ENCODE results near the gene CLCNKA. TPM values are rescaled to one million over a fixed set of nuclear protein-coding genes. Genes with fewer than 3 reads are reported as not detected.
A peak's percentile ranks its signal among the peaks of the same experiment; 100 is the strongest.
"Not testable (repeated sequence)": the region's sequence is repeated elsewhere in the genome, so short reads cannot be mapped to it uniquely, and the experiment has no call there.

The CLCNKA gene
- polyA plus RNA-seq, 1 donor (not counting 4 experiments of a cell fraction or from before 2014, with no cell fraction given): not detected

DNA sequence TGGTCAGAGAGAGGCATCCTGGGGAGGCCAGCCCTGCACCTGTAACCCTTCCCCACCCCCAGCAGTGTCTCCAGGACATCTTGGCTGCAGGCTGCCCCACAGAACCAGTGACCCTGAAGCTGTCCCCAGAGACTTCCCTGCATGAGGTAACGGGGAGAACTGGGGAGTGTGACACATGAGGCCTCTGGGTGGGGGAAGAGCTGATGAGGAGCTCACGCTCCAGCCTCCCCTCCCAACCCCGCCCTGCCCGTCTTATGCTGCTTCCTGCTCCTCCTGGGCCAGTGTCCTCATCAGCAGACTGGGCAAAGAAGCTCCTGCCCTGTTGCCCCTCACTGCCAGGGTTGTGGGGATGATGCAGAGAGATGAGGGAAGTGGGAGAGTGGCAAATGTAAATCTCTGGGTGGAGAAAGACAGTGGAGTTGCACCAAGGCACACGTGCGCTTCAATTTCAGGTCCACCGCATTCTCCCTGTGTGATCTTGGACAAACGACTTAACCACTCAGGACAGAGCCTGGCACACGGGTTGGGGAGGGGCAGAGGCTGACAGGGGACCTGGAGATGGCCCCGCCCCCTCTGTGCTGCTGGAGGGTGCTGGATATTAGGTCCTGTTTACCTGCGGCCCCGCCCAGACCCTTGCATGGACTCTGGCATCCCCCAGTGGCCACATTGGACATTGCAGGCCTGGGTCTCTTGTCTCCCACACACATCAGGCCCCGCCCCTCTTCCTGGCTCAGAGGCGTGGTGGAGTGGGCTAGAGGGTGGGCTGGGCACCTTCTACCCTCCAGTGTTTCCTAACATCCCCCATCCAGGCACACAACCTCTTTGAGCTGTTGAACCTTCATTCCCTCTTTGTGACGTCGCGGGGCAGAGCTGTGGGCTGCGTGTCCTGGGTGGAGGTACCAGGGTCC lies 34.0 kb downstream of the CLCNKA start:
- H3K9me1 ChIP-seq (ENCODE audit: control insufficient read depth, extremely low read depth, insufficient read depth, low read length): no peaks in the 10 kb centered on the region
- H4K20me1 ChIP-seq (ENCODE audit: control insufficient read depth, extremely low read depth, insufficient read depth, low read length): no peaks in the 10 kb centered on the region
- peak overlapping the region; percentile 39 for H2AFZ ChIP-seq (ENCODE audit: control insufficient read depth, low read length)
- no peaks in the 10 kb centered on the region for H3K36me3 ChIP-seq (ENCODE audit: control insufficient read depth in 2 of 2, extremely low read depth in 1 of 2, insufficient read depth in 2 of 2, low read length in 2 of 2)
- H3K9ac ChIP-seq (ENCODE audit: control insufficient read depth, extremely low read depth, insufficient read depth, low read length): no peak overlapping the region
- peak; percentile 84 for FAIRE-seq
- H3K4me1 ChIP-seq (ENCODE audit: control insufficient read depth, extremely low read depth, insufficient read depth, low read length): no peaks in the 10 kb centered on the region
- no peaks in the 10 kb centered on the region for H3K27me3 ChIP-seq (ENCODE audit: control insufficient read depth, extremely low read depth, insufficient read depth, low read length)
- peak; percentile 82 for DNase-seq (ENCODE audit: low read depth, low spot score)
- dilution Hi-C loops (cut with MboI; ENCODE audit: extremely low pct_ligation_motif_present, low sequenced_read_pairs): no loop called here
- H3K4me3 ChIP-seq (ENCODE audit: control insufficient read depth in 2 of 3, extremely low read depth in 1 of 3, insufficient read depth in 2 of 3, low read depth in 1 of 3, low read length in 3 of 3): no peak overlapping the region
- H3K4me2 ChIP-seq (ENCODE audit: control insufficient read depth, extremely low read depth, insufficient read depth, low read depth, low read length): peak overlapping the region; percentile 35
- no peaks in the 10 kb centered on the region for H3K9me3 ChIP-seq (ENCODE audit: control insufficient read depth, low read depth, low read length)
- no peak overlapping the region for H3K27ac ChIP-seq (ENCODE audit: control insufficient read depth, insufficient read depth, low read length)
- TF ChIP-seq, protein P1, sequence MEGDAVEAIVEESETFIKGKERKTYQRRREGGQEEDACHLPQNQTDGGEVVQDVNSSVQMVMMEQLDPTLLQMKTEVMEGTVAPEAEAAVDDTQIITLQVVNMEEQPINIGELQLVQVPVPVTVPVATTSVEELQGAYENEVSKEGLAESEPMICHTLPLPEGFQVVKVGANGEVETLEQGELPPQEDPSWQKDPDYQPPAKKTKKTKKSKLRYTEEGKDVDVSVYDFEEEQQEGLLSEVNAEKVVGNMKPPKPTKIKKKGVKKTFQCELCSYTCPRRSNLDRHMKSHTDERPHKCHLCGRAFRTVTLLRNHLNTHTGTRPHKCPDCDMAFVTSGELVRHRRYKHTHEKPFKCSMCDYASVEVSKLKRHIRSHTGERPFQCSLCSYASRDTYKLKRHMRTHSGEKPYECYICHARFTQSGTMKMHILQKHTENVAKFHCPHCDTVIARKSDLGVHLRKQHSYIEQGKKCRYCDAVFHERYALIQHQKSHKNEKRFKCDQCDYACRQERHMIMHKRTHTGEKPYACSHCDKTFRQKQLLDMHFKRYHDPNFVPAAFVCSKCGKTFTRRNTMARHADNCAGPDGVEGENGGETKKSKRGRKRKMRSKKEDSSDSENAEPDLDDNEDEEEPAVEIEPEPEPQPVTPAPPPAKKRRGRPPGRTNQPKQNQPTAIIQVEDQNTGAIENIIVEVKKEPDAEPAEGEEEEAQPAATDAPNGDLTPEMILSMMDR (optimal IDR thresholded peaks at IDR 0.05 in 1 of 3, IDR thresholded peaks at IDR 0.05 in 1 of 3, conservative IDR thresholded peaks at IDR 0.05 in 1 of 3; ENCODE audit: extremely low read depth in 1 of 3, insufficient read depth in 2 of 3, low read length in 3 of 3): peak; percentile 90 to 99 (median 93)
- TF ChIP-seq EZH2 (IDR thresholded peaks at IDR 0.05; ENCODE audit: low read length): no peak
- no peaks in the 10 kb centered on the region for H3K79me2 ChIP-seq (ENCODE audit: control insufficient read depth, insufficient read depth, low read length)

DNA sequence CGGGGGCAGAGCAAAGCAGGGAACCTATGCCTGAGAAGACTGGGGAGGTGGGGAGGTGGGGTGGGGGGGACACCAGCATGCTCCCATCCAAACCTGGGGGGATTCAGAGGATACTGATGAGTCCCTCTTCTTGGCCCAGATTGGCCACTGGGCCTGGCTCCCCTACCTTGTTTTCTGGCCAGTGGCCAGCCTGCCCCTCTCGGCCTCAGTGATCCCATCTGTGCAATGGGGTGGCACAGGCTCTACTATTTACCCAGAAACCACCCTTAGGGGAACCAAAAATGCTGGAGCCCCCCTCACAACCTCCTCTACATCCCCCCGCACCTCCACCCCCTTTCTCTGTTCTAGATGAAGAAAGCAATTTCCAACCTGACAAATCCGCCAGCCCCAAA lies 34.7 kb downstream of the CLCNKA start:
- H3K4me1 ChIP-seq (ENCODE audit: control insufficient read depth, extremely low read depth, insufficient read depth, low read length); FAIRE-seq; H3K9ac ChIP-seq (ENCODE audit: control insufficient read depth, extremely low read depth, insufficient read depth, low read length); H3K4me3 ChIP-seq (ENCODE audit: control insufficient read depth in 2 of 3, extremely low read depth in 1 of 3, insufficient read depth in 2 of 3, low read depth in 1 of 3, low read length in 3 of 3); H3K27me3 ChIP-seq (ENCODE audit: control insufficient read depth, extremely low read depth, insufficient read depth, low read length); H3K27ac ChIP-seq (ENCODE audit: control insufficient read depth, insufficient read depth, low read length); H3K79me2 ChIP-seq (ENCODE audit: control insufficient read depth, insufficient read depth, low read length); dilution Hi-C loops (cut with MboI; ENCODE audit: extremely low pct_ligation_motif_present, low sequenced_read_pairs); H3K36me3 ChIP-seq (ENCODE audit: control insufficient read depth in 2 of 2, extremely low read depth in 1 of 2, insufficient read depth in 2 of 2, low read length in 2 of 2); H2AFZ ChIP-seq (ENCODE audit: control insufficient read depth, low read length); H3K9me1 ChIP-seq (ENCODE audit: control insufficient read depth, extremely low read depth, insufficient read depth, low read length); H3K9me3 ChIP-seq (ENCODE audit: control insufficient read depth, low read depth, low read length); H4K20me1 ChIP-seq (ENCODE audit: control insufficient read depth, extremely low read depth, insufficient read depth, low read length); DNase-seq (ENCODE audit: low read depth, low spot score); H3K4me2 ChIP-seq (ENCODE audit: control insufficient read depth, extremely low read depth, insufficient read depth, low read depth, low read length): not testable (repeated sequence)

DNA sequence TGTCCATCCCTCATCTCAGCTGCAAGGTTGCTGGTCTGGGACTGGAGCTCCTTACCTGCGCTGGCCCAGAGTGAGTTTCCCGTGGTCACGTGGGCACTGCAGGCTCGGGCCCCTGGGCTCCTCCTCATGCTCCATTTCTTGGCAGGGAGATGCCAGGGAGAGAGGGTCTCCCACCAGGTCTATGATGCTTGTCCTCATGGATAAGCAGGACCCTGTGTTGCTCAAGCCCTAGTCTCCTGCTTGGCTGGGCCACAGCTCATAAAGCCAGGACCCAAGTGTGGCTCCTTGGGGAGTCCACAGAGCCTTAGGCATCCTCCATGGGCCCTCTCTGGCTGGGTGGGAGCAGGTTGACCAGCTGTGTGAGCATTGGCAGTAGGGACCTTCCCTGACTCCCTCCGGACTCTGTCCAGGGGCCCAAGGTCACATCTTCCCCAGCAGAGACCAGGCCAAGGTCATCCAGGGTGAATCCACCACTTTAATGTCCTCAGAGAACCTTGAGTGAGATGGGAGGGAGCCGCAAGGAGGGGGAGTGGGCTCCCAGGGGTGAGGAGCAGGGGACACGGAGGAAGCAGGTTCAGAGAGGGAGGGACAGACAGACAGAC lies 35.6 kb downstream of the CLCNKA start:
- H2AFZ ChIP-seq (ENCODE audit: control insufficient read depth, low read length); H3K27me3 ChIP-seq (ENCODE audit: control insufficient read depth, extremely low read depth, insufficient read depth, low read length); H3K4me2 ChIP-seq (ENCODE audit: control insufficient read depth, extremely low read depth, insufficient read depth, low read depth, low read length); H3K27ac ChIP-seq (ENCODE audit: control insufficient read depth, insufficient read depth, low read length); H3K9me3 ChIP-seq (ENCODE audit: control insufficient read depth, low read depth, low read length); H3K9me1 ChIP-seq (ENCODE audit: control insufficient read depth, extremely low read depth, insufficient read depth, low read length); dilution Hi-C loops (cut with MboI; ENCODE audit: extremely low pct_ligation_motif_present, low sequenced_read_pairs); FAIRE-seq; H3K9ac ChIP-seq (ENCODE audit: control insufficient read depth, extremely low read depth, insufficient read depth, low read length); H3K4me3 ChIP-seq (ENCODE audit: control insufficient read depth in 2 of 3, extremely low read depth in 1 of 3, insufficient read depth in 2 of 3, low read depth in 1 of 3, low read length in 3 of 3); H3K4me1 ChIP-seq (ENCODE audit: control insufficient read depth, extremely low read depth, insufficient read depth, low read length); H4K20me1 ChIP-seq (ENCODE audit: control insufficient read depth, extremely low read depth, insufficient read depth, low read length); DNase-seq (ENCODE audit: low read depth, low spot score); H3K36me3 ChIP-seq (ENCODE audit: control insufficient read depth in 2 of 2, extremely low read depth in 1 of 2, insufficient read depth in 2 of 2, low read length in 2 of 2); H3K79me2 ChIP-seq (ENCODE audit: control insufficient read depth, insufficient read depth, low read length): not testable (repeated sequence)

DNA sequence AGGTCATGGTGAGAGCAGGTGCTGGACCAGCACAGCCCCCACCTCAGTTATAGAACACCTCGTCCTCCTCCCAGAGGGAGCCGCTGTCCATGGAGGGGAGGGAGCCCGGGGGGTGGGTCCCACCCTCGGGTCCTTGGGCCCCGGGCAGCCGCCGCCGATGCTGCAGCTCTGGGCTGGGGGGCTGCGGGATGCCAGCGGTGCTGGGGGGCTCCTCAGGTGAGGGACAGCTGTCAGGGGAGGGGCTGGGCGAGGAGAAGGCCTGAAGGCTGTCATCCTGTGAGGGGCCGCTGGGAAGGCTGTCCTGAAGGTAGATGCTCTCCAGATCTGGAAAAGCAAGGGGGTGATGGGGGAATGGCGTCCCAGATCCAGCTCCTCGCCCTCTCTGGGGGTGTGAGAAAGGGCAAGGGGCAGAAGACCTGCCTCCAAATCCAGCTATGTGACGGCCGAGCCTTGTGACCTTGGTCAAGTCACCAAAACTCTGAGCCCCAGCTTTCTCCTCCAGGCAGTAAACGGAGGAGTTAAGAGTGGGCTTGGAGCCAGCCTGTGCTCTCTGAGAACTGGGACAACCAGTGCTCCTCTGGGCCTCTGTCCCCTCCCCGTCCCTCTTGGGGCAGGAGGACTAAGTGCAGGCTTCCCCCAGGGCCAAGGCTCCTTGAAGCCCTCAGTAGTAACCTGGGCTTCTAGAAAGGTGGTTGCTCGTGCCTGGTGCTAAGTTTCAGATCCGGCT lies 36.7 kb downstream of the CLCNKA start:
- H3K4me2 ChIP-seq (ENCODE audit: control insufficient read depth, extremely low read depth, insufficient read depth, low read depth, low read length); H2AFZ ChIP-seq (ENCODE audit: control insufficient read depth, low read length); H3K9ac ChIP-seq (ENCODE audit: control insufficient read depth, extremely low read depth, insufficient read depth, low read length); H3K27ac ChIP-seq (ENCODE audit: control insufficient read depth, insufficient read depth, low read length); DNase-seq (ENCODE audit: low read depth, low spot score); H3K9me3 ChIP-seq (ENCODE audit: control insufficient read depth, low read depth, low read length); dilution Hi-C loops (cut with MboI; ENCODE audit: extremely low pct_ligation_motif_present, low sequenced_read_pairs); H3K36me3 ChIP-seq (ENCODE audit: control insufficient read depth in 2 of 2, extremely low read depth in 1 of 2, insufficient read depth in 2 of 2, low read length in 2 of 2); H3K9me1 ChIP-seq (ENCODE audit: control insufficient read depth, extremely low read depth, insufficient read depth, low read length); H3K79me2 ChIP-seq (ENCODE audit: control insufficient read depth, insufficient read depth, low read length); FAIRE-seq; H3K4me1 ChIP-seq (ENCODE audit: control insufficient read depth, extremely low read depth, insufficient read depth, low read length); H4K20me1 ChIP-seq (ENCODE audit: control insufficient read depth, extremely low read depth, insufficient read depth, low read length); H3K27me3 ChIP-seq (ENCODE audit: control insufficient read depth, extremely low read depth, insufficient read depth, low read length); H3K4me3 ChIP-seq (ENCODE audit: control insufficient read depth in 2 of 3, extremely low read depth in 1 of 3, insufficient read depth in 2 of 3, low read depth in 1 of 3, low read length in 3 of 3): not testable (repeated sequence)
